Measurements from ENCODE around the gene CLPX.

DNA sequence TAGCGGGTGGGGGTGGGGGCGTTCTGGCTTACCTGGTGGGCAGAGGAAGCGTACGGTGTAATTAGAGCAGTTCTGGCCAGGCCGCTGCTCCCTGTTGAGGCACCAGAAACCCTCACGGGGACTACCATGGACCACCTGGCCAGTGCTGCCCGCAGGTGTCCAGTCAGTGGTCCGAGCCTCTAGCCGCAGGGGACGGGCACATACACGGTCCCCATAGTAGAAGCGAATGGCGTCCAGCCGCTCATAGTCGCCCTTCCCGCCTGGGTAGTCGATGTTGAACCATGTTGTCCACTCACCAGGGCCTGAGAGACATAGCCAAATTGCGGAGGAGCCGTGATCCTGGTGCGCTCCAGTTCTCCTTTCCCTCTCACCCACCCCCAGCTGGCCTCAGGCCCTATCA is 21.6 kb upstream of the CLPX start:
- TF ChIP-seq, protein P1, sequence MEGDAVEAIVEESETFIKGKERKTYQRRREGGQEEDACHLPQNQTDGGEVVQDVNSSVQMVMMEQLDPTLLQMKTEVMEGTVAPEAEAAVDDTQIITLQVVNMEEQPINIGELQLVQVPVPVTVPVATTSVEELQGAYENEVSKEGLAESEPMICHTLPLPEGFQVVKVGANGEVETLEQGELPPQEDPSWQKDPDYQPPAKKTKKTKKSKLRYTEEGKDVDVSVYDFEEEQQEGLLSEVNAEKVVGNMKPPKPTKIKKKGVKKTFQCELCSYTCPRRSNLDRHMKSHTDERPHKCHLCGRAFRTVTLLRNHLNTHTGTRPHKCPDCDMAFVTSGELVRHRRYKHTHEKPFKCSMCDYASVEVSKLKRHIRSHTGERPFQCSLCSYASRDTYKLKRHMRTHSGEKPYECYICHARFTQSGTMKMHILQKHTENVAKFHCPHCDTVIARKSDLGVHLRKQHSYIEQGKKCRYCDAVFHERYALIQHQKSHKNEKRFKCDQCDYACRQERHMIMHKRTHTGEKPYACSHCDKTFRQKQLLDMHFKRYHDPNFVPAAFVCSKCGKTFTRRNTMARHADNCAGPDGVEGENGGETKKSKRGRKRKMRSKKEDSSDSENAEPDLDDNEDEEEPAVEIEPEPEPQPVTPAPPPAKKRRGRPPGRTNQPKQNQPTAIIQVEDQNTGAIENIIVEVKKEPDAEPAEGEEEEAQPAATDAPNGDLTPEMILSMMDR (IDR thresholded peaks at IDR 0.05): no peak
- TF ChIP-seq POLR2A (IDR thresholded peaks at IDR 0.05): no peak
